ENCODE results near the gene CAV2. TPM values are rescaled to one million over a fixed set of nuclear protein-coding genes. Genes with fewer than 3 reads are reported as not detected.

The CAV2 gene
- total and polyA plus RNA-seq, 12 donors = 56.3 to 277 (median 224) TPM

DNA sequence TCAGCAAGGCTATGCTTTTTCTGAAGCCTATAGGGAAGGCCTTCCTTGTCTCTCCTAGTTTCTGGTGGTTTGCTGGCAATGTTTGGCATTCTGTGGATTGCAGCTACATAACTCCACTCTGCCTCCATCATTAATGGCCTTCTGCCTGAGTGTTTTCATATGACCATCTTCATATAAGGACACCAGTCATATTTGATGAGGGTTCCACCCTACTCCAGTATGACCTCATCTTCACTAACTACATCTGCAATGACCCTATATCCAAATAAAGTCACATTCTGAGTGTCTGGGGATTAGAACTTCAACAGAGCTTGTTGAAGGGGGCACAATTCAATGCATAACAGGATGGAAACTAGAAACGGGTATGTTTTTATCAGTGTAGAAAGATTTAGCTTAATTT lies 47.4 kb downstream of the CAV2 start:
- TF ChIP-seq, protein P1, sequence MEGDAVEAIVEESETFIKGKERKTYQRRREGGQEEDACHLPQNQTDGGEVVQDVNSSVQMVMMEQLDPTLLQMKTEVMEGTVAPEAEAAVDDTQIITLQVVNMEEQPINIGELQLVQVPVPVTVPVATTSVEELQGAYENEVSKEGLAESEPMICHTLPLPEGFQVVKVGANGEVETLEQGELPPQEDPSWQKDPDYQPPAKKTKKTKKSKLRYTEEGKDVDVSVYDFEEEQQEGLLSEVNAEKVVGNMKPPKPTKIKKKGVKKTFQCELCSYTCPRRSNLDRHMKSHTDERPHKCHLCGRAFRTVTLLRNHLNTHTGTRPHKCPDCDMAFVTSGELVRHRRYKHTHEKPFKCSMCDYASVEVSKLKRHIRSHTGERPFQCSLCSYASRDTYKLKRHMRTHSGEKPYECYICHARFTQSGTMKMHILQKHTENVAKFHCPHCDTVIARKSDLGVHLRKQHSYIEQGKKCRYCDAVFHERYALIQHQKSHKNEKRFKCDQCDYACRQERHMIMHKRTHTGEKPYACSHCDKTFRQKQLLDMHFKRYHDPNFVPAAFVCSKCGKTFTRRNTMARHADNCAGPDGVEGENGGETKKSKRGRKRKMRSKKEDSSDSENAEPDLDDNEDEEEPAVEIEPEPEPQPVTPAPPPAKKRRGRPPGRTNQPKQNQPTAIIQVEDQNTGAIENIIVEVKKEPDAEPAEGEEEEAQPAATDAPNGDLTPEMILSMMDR (IDR thresholded peaks at IDR 0.05) = no peak
- intact Hi-C loops (cut with DNase I) = no loop called here
- H3K4me1 ChIP-seq = peaks cover 9 to 100% (median 86%) of the 10 kb centered on the region in 9 donors
- no peaks in the 10 kb centered on the region for H3K27me3 ChIP-seq
- no peak for ATAC-seq
- 48 to 63% methylated on average over 1 of the region's 1 CpG for WGBS, 2 donors
- peak overlapping the region in 9 of 10 donors; percentile 26 to 81 (median 61) for H3K27ac ChIP-seq
- no peaks in the 10 kb centered on the region for H3K9me3 ChIP-seq
- DNase-seq = no peak
- no peak overlapping the region for H3K4me3 ChIP-seq
- peaks cover 0 to 98% (median 6%) of the 10 kb centered on the region in 9 donors for H3K36me3 ChIP-seq

DNA sequence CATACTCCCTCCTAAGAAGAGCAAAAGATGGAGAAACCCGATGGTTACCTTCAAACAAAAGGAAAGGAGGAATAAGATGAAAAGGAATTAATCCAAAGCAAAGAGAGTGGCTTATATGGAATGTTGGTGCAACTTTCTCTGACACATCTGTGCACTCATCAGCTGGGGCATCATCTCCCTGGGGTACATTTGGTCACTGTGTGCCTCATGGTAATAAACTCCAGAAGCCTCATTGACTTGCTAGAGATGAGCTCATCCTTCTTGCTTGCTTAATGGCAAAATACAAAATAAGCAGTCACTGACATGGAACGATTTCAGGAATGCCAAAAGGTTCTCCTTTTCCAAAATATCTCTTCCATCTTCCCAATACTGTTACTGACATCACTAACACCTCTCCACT lies 47.8 kb downstream of the CAV2 start:
- ATAC-seq (peak in 1 of 8 donors; percentile 51), DNase-seq (no peak)
- 53 to 63% methylated on average over 2 of the region's 2 CpGs for WGBS, 2 donors
- TF ChIP-seq, protein P1 (IDR thresholded peaks at IDR 0.05) = no peak
- peaks cover 6 to 100% (median 84%) of the 10 kb centered on the region in 9 donors for H3K4me1 ChIP-seq
- no peaks in the 10 kb centered on the region for H3K9me3 ChIP-seq
- intact Hi-C loops (cut with DNase I) = no loop called here
- no peaks in the 10 kb centered on the region for H3K27me3 ChIP-seq
- H3K4me3 ChIP-seq = no peak overlapping the region
- peak overlapping the region in 6 of 10 donors; percentile 26 to 81 (median 54) for H3K27ac ChIP-seq
- peaks cover 0 to 98% (median 6%) of the 10 kb centered on the region in 9 donors for H3K36me3 ChIP-seq

DNA sequence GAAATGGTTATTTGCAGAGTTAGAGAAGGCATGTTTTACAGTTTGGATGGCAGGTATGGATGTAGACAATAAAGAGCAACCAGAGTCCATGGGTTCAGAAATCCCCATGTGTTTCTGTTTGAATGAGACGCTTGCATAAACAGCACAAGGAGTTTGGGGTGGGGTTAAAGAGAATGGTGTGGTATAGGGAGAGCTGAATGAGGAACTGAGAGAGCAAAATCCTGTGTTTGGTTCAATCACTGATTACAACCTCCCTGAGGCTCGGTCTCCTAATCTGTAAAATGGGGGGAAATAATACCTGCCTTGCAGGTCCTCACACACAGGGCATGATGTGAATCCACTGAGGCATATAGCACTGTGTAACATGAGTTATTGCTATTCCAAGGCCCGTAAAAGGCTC lies 49.0 kb downstream of the CAV2 start:
- Histone ChIP-seq H3K4me1 (peaks cover 6 to 100% (median 83%) of the 10 kb centered on the region in 9 donors), H3K27me3 (no peaks in the 10 kb centered on the region), H3K36me3 (peaks cover 0 to 98% (median 6%) of the 10 kb centered on the region in 9 donors), H3K27ac (peak overlapping the region in 6 of 10 donors; percentile 13 to 81 (median 34)), H3K9me3 (no peaks in the 10 kb centered on the region), H3K4me3 (no peak overlapping the region)
- DNase-seq = no peak
- TF ChIP-seq, protein P1 (IDR thresholded peaks at IDR 0.05) = no peak
- ATAC-seq = no peak
- 56 to 64% methylated on average over 3 of the region's 3 CpGs for WGBS, 2 donors
- intact Hi-C loops (cut with DNase I) = no loop called here

DNA sequence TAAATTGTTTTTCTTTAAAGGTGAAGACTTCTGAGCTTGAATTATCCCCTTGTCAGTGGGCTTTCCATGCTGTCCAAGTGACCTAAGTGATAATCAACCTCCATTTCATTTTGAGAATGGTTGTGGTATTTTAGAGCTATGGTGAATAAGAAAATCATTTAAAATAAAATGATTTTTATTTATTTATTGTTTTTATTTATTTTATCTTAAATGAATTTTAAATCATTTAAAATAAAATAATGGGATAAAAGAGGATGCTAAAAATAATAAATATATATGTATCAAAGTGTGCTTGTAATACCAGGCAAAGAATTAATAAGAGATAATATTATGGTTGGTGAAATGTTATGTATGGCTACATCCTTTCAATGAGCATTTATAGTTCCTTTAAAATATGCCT lies 49.8 kb downstream of the CAV2 start:
- Histone ChIP-seq H3K4me3 (no peak overlapping the region), H3K36me3 (peaks cover 0 to 98% (median 6%) of the 10 kb centered on the region in 9 donors), H3K27ac (peak overlapping the region in 5 of 10 donors; percentile 18 to 81 (median 30)), H3K27me3 (no peaks in the 10 kb centered on the region), H3K4me1 (peaks cover 6 to 100% (median 83%) of the 10 kb centered on the region in 9 donors), H3K9me3 (no peaks in the 10 kb centered on the region)
- intact Hi-C loops (cut with DNase I) = no loop called here
- DNase-seq (no peak), ATAC-seq (no peak)
- TF ChIP-seq, protein P1 (IDR thresholded peaks at IDR 0.05) = no peak

All from heart right ventricle (tissue), 16 donors.